K562 (cell line): ENCODE measurements around the gene TRIM69. TPM values are rescaled to one million over a fixed set of nuclear protein-coding genes. Genes with fewer than 3 reads are reported as not detected.

Source experiments
- ATF7 ChIP-seq: fragments of 450-650 bp; IDR thresholded peaks from 2 replicates; pipeline ENCODE4 v1.7.1; 2014; ENCODE audit warnings: mild to moderate bottlenecking, moderate library complexity
- CEBPG ChIP-seq, 3 experiments: fragments of 200-800 bp in 1 of 3; sonication (Bioruptor generic) in 1 of 3; sonication (generic) in 1 of 3; formaldehyde crosslinking in 1 of 3; IDR thresholded peaks in 2 of 3; conservative IDR thresholded peaks in 1 of 3; 2 replicates each; pipeline versions ENCODE4 v1.6.1 to v1.8.0; 2016 to 2022; ENCODE audit warnings: missing compliant biosample characterization in 2 of 3, missing genetic modification characterization in 2 of 3, mild to moderate bottlenecking in 1 of 3, missing genetic modification reagents in 1 of 3
- CREB1 ChIP-seq, 2 experiments: sonication (generic) in 1 of 2; formaldehyde crosslinking in 1 of 2; IDR thresholded peaks; 2 replicates each; pipeline versions ENCODE4 v1.6.1 to v1.8.0; 2012 to 2022; ENCODE audit warnings: inconsistent platforms in 1 of 2, mild to moderate bottlenecking in 1 of 2, missing genetic modification reagents in 1 of 2, moderate library complexity in 1 of 2
- E2F3 ChIP-seq: fragments of 250-450 bp; sonication (Bioruptor Pico); IDR thresholded peaks from 2 replicates; pipeline ENCODE4 v1.4.0; 2020; ENCODE audit warnings: mild to moderate bottlenecking
- ESRRB ChIP-seq: fragments of 250-450 bp; sonication (Bioruptor Pico); IDR thresholded peaks from 2 replicates; pipeline ENCODE4 v1.5.0; 2020; ENCODE audit warnings: mild to moderate bottlenecking, moderate library complexity, borderline replicate concordance
- FOSL1 ChIP-seq: fragments of 200-800 bp; sonication (Bioruptor generic); conservative IDR thresholded peaks from 2 replicates; pipeline ENCODE4 v1.6.1; 2016; ENCODE audit warnings: missing genetic modification characterization, missing compliant biosample characterization
- HNRNPL ChIP-seq: fragments of 200-400 bp; formaldehyde crosslinking; IDR thresholded peaks from 2 replicates; pipeline ENCODE4 v1.6.1; 2017; ENCODE audit warnings: low read depth, mild to moderate bottlenecking, low read length
- MXI1 ChIP-seq: IDR thresholded peaks from 2 replicates; pipeline ENCODE4 v1.6.1; 2011; ENCODE audit warnings: low read depth, mild to moderate bottlenecking, improper control_type of control experiment, low read length
- NEUROD1 ChIP-seq: fragments of 150-350 bp; IDR thresholded peaks from 2 replicates; pipeline ENCODE4 v1.6.1; 2014; ENCODE audit warnings: borderline replicate concordance, low read length, low read depth; ENCODE audit not compliant: partially characterized antibody
- NFXL1 ChIP-seq: fragments of 450-650 bp; formaldehyde crosslinking; IDR thresholded peaks from 2 replicates; pipeline ENCODE4 v1.4.0; 2021; ENCODE audit warnings: mild to moderate bottlenecking
- SIN3B ChIP-seq: fragments of 450-650 bp; IDR thresholded peaks from 2 replicates; pipeline ENCODE4 v1.6.1; 2017; ENCODE audit warnings: low read depth, mild to moderate bottlenecking, moderate library complexity
- SRSF9 ChIP-seq: fragments of 200-400 bp; formaldehyde crosslinking; IDR thresholded peaks from 2 replicates; pipeline ENCODE4 v1.6.1; 2017; ENCODE audit warnings: low read depth, low read length, borderline replicate concordance
- TGIF2 ChIP-seq: sonication (generic); formaldehyde crosslinking; IDR thresholded peaks from 2 replicates; pipeline ENCODE4 v1.8.1; 2022; ENCODE audit warnings: mild to moderate bottlenecking, missing genetic modification reagents, moderate library complexity
- ZBTB8A ChIP-seq: fragments of 450-650 bp; IDR thresholded peaks from 2 replicates; pipeline ENCODE4 v1.6.1; 2018; ENCODE audit warnings: mild to moderate bottlenecking, moderate library complexity; ENCODE audit not compliant: partially characterized antibody
- ZC3H4 ChIP-seq: sonication (generic); formaldehyde crosslinking; IDR thresholded peaks from 2 replicates; pipeline ENCODE4 v1.9.0; 2021; ENCODE audit warnings: missing genetic modification reagents, borderline replicate concordance
- ZFP30 ChIP-seq: fragments of 250-450 bp; sonication (Bioruptor Pico); IDR thresholded peaks from 2 replicates; pipeline ENCODE4 v1.8.0; 2022; ENCODE audit warnings: moderate library complexity, mild to moderate bottlenecking, inconsistent platforms, borderline replicate concordance
- ZNF12 ChIP-seq: sonication (generic); formaldehyde crosslinking; IDR thresholded peaks from 2 replicates; pipeline ENCODE4 v1.4.0; 2020; ENCODE audit warnings: mild to moderate bottlenecking, missing genetic modification reagents
- ZNF24 ChIP-seq: fragments of 450-650 bp; IDR thresholded peaks from 2 replicates; pipeline ENCODE4 v1.6.1; 2016
- ZNF77 ChIP-seq: fragments of 250-450 bp; sonication (Bioruptor Pico); IDR thresholded peaks from 2 replicates; pipeline ENCODE4 v1.5.0; 2020
- polyA plus RNA-seq, 8 experiments: library from polyadenylated mRNA; depleted of rRNA in 4 of 8; stranded (reverse) in 5 of 8; unstranded in 3 of 8; fragments of >200 nt; fragmentation: Nextera tagmentation in 2 of 8; fragmentation: Illumina TruSeq in 1 of 8; extraction: Ambion mirVana in 2 of 8; extraction: Trizol in 1 of 8; gene quantifications; 2 replicates each; pipeline versions ENCODE4 v1.2.1 to v1.2.3, GENCODE V29; 2011 to 2014; ENCODE audit warnings: inconsistent platforms in 1 of 8, missing spikeins in 1 of 8
- total RNA-seq, 7 experiments: library from RNA; depleted of rRNA in 6 of 7; stranded (reverse); fragments of >200 nt in 6 of 7; fragmentation: Illumina TruSeq in 2 of 7; extraction: Trizol in 2 of 7; gene quantifications; 2 replicates each; pipeline versions ENCODE4 v1.2.1 to v1.2.3, GENCODE V29; 2011 to 2021; ENCODE audit warnings: low replicate concordance in 1 of 7
- TF ChIP-seq, protein P1 (sequence below), 2 experiments: fragments of 200-800 bp in 1 of 2; sonication (Bioruptor generic) in 1 of 2; sonication (generic) in 1 of 2; formaldehyde crosslinking in 1 of 2; IDR thresholded peaks in 1 of 2; conservative IDR thresholded peaks in 1 of 2; 2 replicates each; pipeline versions ENCODE4 v1.5.0 to v1.6.1; 2016 to 2020; ENCODE audit warnings: missing compliant biosample characterization in 1 of 2, missing genetic modification characterization in 1 of 2, missing genetic modification reagents in 1 of 2
- TF ChIP-seq, protein P2 (sequence below): fragments of 450-650 bp; IDR thresholded peaks from 2 replicates; pipeline ENCODE4 v1.6.1; 2017; ENCODE audit warnings: mild to moderate bottlenecking, moderate library complexity
- TF ChIP-seq, protein P3 (sequence below): sonication (generic); formaldehyde crosslinking; IDR thresholded peaks from 2 replicates; pipeline ENCODE4 v1.8.0; 2022; ENCODE audit warnings: missing genetic modification reagents, mild to moderate bottlenecking, borderline replicate concordance

Gene TRIM69
- total and polyA plus RNA-seq, 9 of the 15 experiments (the other 6 are each of a cell fraction or from before 2014, with no cell fraction given) = 1.0 to 4.3 (median 2.3) TPM

DNA sequence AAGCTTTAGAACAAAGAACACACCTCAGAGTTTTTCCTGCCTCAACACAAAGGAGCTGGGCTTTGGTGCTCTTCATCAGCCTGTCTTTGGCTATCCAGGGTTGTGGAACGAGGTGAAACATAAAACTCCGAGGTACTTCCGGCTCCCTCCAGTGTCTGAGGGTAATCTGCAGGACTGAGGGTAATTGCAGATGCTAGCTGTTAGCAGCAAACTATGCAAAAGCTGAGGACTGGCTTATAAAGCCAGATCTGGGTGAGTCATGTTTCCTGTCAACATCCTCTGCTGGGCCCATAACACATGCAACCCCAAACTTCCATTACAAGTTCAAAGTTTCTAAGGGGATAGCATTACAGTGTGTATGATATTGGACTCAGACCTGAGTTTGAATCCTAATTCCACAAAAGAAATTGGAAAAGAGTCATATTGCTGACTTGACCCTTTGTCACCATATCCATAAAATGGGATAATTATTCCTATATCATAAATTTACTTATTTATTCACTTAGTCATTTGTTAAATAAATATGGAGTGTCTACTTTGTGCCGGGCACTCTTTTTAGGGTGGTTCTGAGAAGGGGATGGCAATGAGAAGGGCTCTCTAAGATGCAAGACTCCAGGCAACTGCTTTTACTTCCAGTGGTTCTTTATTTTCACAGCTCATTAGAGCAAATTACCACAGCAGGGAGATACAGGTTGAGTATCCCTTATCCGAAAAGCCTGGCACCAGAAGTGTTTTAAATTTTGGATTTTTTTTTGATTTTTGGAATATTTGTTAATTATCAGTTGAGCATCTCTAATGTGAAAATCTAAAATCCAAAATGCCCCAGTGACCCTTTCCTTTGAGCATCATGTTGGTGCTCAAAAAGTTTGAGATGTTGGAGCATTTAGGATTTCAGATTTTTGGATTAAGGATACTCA is 9.5 kb upstream of the TRIM69 start (continued):
- no peak for TF ChIP-seq HNRNPL
- peak; percentile 91 for TF ChIP-seq NFXL1
- peak; percentile 97 for TF ChIP-seq FOSL1 (tag)
- no peak for TF ChIP-seq SIN3B
- no peak for TF ChIP-seq ZNF77 (CRISPR knock-in tag)
- no peak for TF ChIP-seq E2F3 (CRISPR knock-in tag)
- TF ChIP-seq, protein P1, sequence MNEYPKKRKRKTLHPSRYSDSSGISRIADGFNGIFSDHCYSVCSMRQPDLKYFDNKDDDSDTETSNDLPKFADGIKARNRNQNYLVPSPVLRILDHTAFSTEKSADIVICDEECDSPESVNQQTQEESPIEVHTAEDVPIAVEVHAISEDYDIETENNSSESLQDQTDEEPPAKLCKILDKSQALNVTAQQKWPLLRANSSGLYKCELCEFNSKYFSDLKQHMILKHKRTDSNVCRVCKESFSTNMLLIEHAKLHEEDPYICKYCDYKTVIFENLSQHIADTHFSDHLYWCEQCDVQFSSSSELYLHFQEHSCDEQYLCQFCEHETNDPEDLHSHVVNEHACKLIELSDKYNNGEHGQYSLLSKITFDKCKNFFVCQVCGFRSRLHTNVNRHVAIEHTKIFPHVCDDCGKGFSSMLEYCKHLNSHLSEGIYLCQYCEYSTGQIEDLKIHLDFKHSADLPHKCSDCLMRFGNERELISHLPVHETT (CRISPR knock-in tag; conservative IDR thresholded peaks at IDR 0.05 in 1 of 2, IDR thresholded peaks at IDR 0.05 in 1 of 2) = no peak
- TF ChIP-seq ZNF12 (CRISPR knock-in tag) = no peak
- TF ChIP-seq CEBPG (CRISPR knock-in tag; IDR thresholded peaks at IDR 0.05) = peak; percentile 29; the same call in 1 of the 2 replicates
- TF ChIP-seq CEBPG (tag; conservative IDR thresholded peaks at IDR 0.05 in 1 of 2, IDR thresholded peaks at IDR 0.05 in 1 of 2) = no peak
- TF ChIP-seq ZBTB8A = no peak
- peak; percentile 50; the same call in 1 of the 2 replicates for TF ChIP-seq ZFP30 (CRISPR knock-in tag)
- TF ChIP-seq SRSF9 = no peak
- peak; percentile 31 for TF ChIP-seq NEUROD1
- peak; percentile 68; the same call in 1 of the 2 replicates for TF ChIP-seq ESRRB (CRISPR knock-in tag)
- no peak; the same call in 1 of the 2 replicates for TF ChIP-seq CREB1 (IDR thresholded peaks at IDR 0.05)
- no peak for TF ChIP-seq CREB1 (CRISPR knock-in tag; IDR thresholded peaks at IDR 0.05)
- TF ChIP-seq TGIF2 (CRISPR knock-in tag) = no peak
- no peak for TF ChIP-seq ZNF24
- TF ChIP-seq ATF7 = peak; percentile 75
- no peak for TF ChIP-seq MXI1
- TF ChIP-seq, protein P2, sequence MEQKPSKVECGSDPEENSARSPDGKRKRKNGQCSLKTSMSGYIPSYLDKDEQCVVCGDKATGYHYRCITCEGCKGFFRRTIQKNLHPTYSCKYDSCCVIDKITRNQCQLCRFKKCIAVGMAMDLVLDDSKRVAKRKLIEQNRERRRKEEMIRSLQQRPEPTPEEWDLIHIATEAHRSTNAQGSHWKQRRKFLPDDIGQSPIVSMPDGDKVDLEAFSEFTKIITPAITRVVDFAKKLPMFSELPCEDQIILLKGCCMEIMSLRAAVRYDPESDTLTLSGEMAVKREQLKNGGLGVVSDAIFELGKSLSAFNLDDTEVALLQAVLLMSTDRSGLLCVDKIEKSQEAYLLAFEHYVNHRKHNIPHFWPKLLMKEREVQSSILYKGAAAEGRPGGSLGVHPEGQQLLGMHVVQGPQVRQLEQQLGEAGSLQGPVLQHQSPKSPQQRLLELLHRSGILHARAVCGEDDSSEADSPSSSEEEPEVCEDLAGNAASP = no peak
- TF ChIP-seq, protein P3, sequence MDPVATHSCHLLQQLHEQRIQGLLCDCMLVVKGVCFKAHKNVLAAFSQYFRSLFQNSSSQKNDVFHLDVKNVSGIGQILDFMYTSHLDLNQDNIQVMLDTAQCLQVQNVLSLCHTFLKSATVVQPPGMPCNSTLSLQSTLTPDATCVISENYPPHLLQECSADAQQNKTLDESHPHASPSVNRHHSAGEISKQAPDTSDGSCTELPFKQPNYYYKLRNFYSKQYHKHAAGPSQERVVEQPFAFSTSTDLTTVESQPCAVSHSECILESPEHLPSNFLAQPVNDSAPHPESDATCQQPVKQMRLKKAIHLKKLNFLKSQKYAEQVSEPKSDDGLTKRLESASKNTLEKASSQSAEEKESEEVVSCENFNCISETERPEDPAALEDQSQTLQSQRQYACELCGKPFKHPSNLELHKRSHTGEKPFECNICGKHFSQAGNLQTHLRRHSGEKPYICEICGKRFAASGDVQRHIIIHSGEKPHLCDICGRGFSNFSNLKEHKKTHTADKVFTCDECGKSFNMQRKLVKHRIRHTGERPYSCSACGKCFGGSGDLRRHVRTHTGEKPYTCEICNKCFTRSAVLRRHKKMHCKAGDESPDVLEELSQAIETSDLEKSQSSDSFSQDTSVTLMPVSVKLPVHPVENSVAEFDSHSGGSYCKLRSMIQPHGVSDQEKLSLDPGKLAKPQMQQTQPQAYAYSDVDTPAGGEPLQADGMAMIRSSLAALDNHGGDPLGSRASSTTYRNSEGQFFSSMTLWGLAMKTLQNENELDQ (CRISPR knock-in tag) = no peak
- no peak for TF ChIP-seq ZC3H4 (CRISPR knock-in tag)
